Activated CD4-positive, alpha-beta T cell treated with anti-CD3 and anti-CD28 coated beads, Interleukin-2, amount 10 ng/mL, durations not matched to agents 24 days and 14 days (primary cell): Measurements from ENCODE around the gene TREML2. TPM values are rescaled to one million over a fixed set of nuclear protein-coding genes. Genes with fewer than 3 reads are reported as not detected.

Experiments
- DNase-seq: peaks from one replicate; pipeline ENCODE4 v3.0.0; 2022
- H3K27ac Mint-ChIP-seq: one replicate; pipeline ENCODE4 v1.8.0; 2022; ENCODE audit warnings: mild to moderate bottlenecking, mixed read lengths
- H3K27me3 Mint-ChIP-seq: one replicate; pipeline ENCODE4 v1.8.0; 2022; ENCODE audit warnings: mixed read lengths
- H3K36me3 Mint-ChIP-seq: one replicate; pipeline ENCODE4 v1.8.0; 2022; ENCODE audit warnings: low read depth, mild to moderate bottlenecking, mixed read lengths
- H3K4me1 Mint-ChIP-seq: one replicate; pipeline ENCODE4 v1.8.0; 2021; ENCODE audit warnings: mixed read lengths
- H3K4me3 Mint-ChIP-seq: one replicate; pipeline ENCODE4 v1.8.0; 2022; ENCODE audit warnings: mild to moderate bottlenecking, moderate library complexity, mixed read lengths
- H3K9me3 Mint-ChIP-seq: one replicate; pipeline ENCODE4 v1.8.0; 2021; ENCODE audit warnings: mixed read lengths
- intact Hi-C: fragments of 100-400 bp; cut with micrococcal nuclease; formaldehyde crosslinking; loops from one replicate; pipeline ENCODE4 v1.15.1; 2023
- total RNA-seq: library from RNA; stranded (reverse); gene quantifications from 2 replicates; pipeline ENCODE4 v1.2.3, GENCODE V29; 2022

The TREML2 gene
- total RNA-seq, 1 donor from 2014 or later = 3.5 TPM

GRCh38 chr6:41177695-41178094 is 23.3 kb downstream of the TREML2 start:
- DNase-seq = no peak
- Mint-ChIP-seq H3K27me3 (peaks cover 23% of the 10 kb centered on the region), H3K36me3 (no peaks in the 10 kb centered on the region), H3K27ac (no peak overlapping the region), H3K4me3 (no peak overlapping the region), H3K4me1 (peaks cover 9% of the 10 kb centered on the region), H3K9me3 (no peaks in the 10 kb centered on the region)
- intact Hi-C loops = no loop called here

- intact Hi-C loops = no loop called here
- DNase-seq = no peak
- peaks cover 7% of the 10 kb centered on the region for H3K4me1 Mint-ChIP-seq
- H3K27ac Mint-ChIP-seq = no peak overlapping the region
- H3K27me3 Mint-ChIP-seq = peaks cover 22% of the 10 kb centered on the region
- no peak overlapping the region for H3K4me3 Mint-ChIP-seq
- H3K36me3 Mint-ChIP-seq = no peaks in the 10 kb centered on the region
- H3K9me3 Mint-ChIP-seq = no peaks in the 10 kb centered on the region
These were observed 23.7 kb downstream of the TREML2 start for GRCh38 chr6:41177287-41177686.

DNA sequence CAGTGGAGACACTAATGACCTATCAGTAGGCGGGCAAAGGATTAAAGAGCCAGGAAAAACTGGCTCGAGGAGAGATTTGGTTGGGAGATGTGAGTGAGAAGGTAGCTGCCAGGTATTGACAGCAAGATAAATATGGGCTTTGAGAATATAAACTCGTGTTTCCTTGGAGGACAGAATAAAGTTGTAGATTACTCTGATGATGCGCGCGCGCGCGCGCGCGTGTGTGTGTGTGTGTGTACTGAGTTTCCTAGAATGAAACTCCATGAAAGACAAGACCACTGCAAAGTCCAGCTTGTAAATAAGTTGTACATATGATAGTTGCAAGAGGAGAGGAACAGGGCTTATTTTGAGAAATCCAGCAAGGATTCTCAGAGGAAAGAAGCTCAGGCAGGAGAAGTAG is 24.8 kb downstream of the TREML2 start:
- intact Hi-C loops = no loop called here
- Mint-ChIP-seq H3K27me3 (peaks cover 22% of the 10 kb centered on the region), H3K27ac (no peak overlapping the region), H3K36me3 (no peaks in the 10 kb centered on the region), H3K9me3 (no peaks in the 10 kb centered on the region), H3K4me1 (no peaks in the 10 kb centered on the region), H3K4me3 (no peak overlapping the region)
- DNase-seq = no peak

DNA sequence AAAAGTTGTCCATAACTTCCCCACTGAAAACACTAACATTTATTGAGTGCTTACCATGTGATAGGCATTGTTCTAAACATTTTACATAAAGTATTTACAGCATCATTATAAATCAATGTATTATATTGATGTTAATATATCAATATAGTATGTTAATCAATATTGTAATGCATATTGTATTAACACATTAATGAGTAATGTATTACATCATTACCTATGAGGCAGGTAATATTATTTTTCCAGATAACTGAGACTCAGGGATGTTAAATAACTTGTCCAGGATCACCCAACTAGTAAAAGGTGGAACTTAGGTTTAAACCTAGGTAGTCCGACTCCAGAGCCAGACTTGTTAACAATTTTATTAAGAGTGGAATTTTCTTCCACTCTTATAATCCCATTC is 25.9 kb downstream of the TREML2 start:
- no peaks in the 10 kb centered on the region for H3K9me3 Mint-ChIP-seq
- H3K4me3 Mint-ChIP-seq = no peak overlapping the region
- H3K36me3 Mint-ChIP-seq = no peaks in the 10 kb centered on the region
- peaks cover 22% of the 10 kb centered on the region for H3K27me3 Mint-ChIP-seq
- H3K27ac Mint-ChIP-seq = no peak overlapping the region
- intact Hi-C loops = no loop called here
- no peaks in the 10 kb centered on the region for H3K4me1 Mint-ChIP-seq
- DNase-seq = no peak

DNA sequence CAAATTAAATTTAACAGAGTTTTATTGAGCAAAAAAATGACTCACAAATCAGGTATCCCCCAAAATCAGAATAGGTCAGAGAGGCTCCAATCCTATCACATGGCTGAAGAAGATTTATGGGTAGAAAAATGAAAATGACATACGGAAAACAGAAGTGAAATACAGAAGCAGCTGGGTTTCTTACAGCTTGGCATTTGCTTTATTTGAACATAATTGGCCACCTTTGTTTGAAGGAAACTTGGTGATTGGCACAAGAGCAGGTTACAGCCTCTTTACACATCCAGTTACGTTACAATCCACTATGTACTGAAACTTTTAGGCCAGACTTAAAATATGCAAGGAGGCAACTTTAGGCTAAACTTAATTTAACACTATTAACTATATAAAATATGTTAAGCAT is 26.3 kb downstream of the TREML2 start:
- no peak overlapping the region for H3K4me3 Mint-ChIP-seq
- H3K9me3 Mint-ChIP-seq = no peaks in the 10 kb centered on the region
- H3K27ac Mint-ChIP-seq = no peak overlapping the region
- H3K36me3 Mint-ChIP-seq = no peaks in the 10 kb centered on the region
- peaks cover 22% of the 10 kb centered on the region for H3K27me3 Mint-ChIP-seq
- DNase-seq = no peak
- H3K4me1 Mint-ChIP-seq = no peaks in the 10 kb centered on the region
- intact Hi-C loops = no loop called here

DNA sequence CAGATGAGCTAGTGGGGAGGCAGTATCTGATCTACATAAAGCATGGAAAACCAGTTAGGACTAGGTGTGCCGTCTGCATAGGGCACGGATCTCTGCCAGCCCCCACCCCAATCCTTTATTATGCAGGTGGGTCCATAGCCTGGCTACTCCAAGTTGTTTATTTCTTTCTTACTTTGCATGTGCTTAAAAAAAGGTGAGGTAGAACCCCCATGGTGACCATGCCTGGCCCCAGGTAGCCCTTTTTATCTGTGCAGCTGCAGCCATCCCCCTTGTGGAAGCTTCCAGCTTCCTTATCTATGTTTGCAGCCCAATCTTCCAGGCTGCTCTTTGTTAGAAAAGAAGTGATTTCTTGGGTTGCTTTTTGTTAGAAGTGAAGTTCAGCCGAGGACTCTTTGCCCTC is 29.0 kb downstream of the TREML2 start:
- Mint-ChIP-seq H3K27ac (no peak overlapping the region), H3K36me3 (no peaks in the 10 kb centered on the region), H3K9me3 (no peaks in the 10 kb centered on the region), H3K27me3 (peaks cover 19% of the 10 kb centered on the region), H3K4me1 (no peaks in the 10 kb centered on the region), H3K4me3 (no peak overlapping the region)
- no peak for DNase-seq
- intact Hi-C loops = no loop called here

DNA sequence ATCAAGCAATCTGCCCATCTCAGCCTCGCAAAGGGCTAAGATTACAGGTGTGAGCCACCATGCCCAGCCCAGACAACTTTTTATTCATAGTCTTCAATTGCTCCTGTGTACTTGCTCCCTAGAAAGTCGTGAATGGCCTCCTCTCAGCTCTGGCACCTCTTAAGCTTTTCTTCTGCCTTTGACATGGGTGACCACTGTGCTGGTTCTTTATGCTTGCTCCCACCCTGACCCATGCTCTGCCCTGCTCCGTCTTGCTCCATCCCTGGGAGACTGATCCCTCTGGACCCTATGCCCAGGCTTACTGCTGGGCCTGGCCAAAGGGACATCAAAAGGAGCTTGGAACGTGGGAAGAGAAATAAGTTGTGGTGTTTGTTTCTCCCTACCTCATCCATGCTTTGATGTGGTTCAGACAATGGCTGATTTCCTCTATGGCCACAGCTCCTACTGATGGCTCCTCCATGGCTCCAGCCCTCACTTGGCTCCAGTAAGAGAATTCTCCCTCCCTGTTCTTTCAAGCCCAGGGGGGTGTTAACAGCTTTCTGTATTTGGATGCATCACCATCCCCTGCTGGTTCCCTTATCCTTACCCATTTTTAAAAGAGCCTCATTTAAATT is 30.3 kb downstream of the TREML2 start:
- Mint-ChIP-seq H3K4me1 (no peaks in the 10 kb centered on the region), H3K9me3 (no peaks in the 10 kb centered on the region), H3K27ac (no peak overlapping the region), H3K4me3 (no peak overlapping the region), H3K27me3 (peaks cover 14% of the 10 kb centered on the region), H3K36me3 (no peaks in the 10 kb centered on the region)
- DNase-seq = no peak
- intact Hi-C loops = no loop called here

DNA sequence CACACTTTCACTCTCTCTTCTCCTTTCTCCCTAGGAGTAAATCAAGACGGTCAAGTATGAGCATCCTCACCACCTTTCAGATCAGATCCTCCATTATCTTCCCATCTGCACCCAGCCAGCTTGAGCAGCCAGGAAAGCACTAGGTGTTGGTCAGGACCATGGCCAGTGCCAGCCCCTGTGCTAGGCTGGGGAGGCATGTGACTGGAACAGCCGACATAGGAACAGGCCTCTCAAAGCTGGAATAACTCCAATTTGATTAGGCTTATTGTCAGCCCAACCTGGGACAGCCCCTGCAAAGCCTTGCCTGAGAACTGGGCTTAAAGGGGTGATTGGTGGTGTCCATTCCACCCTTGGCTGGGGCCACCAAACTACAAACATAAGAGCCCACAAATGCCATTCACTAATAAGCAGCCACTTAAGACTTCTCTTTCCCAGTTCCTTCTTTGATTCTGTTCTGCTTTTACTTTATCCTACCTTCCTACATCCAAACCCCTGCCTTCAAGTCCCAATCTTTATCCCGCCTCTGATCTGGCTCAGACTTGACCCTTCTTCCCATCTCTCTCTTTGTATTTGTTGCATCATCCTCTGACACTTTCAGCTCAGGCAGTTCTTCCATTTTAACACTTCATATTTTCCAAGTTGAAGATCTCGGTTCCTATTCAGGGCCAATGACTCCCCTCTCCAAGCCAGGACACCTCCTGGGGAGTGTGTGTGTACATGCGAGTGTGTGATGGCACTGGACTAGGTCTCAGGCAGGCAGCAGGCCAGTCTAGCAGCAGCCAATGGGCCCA is 33.6 kb downstream of the TREML2 start:
- H3K4me3 Mint-ChIP-seq = no peak overlapping the region
- no peak for DNase-seq
- H3K4me1 Mint-ChIP-seq = no peaks in the 10 kb centered on the region
- intact Hi-C loops = no loop called here
- no peaks in the 10 kb centered on the region for H3K36me3 Mint-ChIP-seq
- peaks cover 6% of the 10 kb centered on the region for H3K27me3 Mint-ChIP-seq
- no peak overlapping the region for H3K27ac Mint-ChIP-seq
- H3K9me3 Mint-ChIP-seq = no peaks in the 10 kb centered on the region

DNA sequence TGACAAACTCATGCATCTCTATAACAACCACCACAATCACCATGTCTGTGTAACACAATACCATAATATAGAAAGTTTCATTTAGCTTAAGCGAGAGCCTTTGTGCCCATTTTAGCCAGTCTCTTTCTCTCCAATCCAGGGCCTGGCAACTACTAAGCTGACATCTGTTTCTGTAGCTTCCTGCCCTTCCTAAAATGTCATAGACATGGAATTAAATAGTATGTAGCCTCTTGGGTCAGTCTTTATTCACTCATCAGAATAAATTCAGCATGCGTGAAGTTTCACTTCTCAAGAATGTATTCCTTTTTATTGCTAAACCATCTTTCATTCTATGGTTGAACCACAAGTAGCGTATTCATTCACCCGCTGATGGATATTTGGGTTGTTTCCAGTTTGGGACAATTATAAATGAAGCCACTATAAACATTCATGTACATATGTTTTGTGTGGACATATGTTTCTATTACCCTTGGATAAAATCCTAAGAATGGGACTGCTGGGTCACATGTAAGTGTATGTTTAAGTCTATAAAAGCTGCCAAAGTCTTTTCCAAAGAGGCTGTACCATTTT is 36.3 kb downstream of the TREML2 start:
- intact Hi-C loops = no loop called here
- H3K27ac Mint-ChIP-seq = no peak overlapping the region
- H3K36me3 Mint-ChIP-seq = no peaks in the 10 kb centered on the region
- no peaks in the 10 kb centered on the region for H3K9me3 Mint-ChIP-seq
- DNase-seq = peak; percentile 5
- no peaks in the 10 kb centered on the region for H3K4me1 Mint-ChIP-seq
- H3K27me3 Mint-ChIP-seq = peaks cover 9% of the 10 kb centered on the region
- no peak overlapping the region for H3K4me3 Mint-ChIP-seq

DNA sequence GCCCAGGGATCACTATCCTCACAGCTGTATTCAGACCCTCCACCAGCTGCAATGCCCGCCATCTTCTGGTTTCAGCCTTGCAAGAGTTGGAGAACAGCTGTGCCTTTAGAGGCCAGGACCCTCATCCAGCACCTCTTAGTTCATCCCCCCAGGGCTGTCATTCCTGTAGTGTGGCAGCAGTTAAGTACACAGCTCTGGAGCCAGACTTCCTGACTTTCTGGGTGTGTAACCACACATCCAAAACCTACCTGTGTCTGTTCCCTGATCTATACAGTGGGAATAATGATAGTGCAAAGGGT is 37.6 kb downstream of the TREML2 start:
- intact Hi-C loops = no loop called here
- peak; percentile 49 for DNase-seq
- no peak overlapping the region for H3K27ac Mint-ChIP-seq
- no peaks in the 10 kb centered on the region for H3K9me3 Mint-ChIP-seq
- no peaks in the 10 kb centered on the region for H3K4me1 Mint-ChIP-seq
- H3K36me3 Mint-ChIP-seq = no peaks in the 10 kb centered on the region
- H3K27me3 Mint-ChIP-seq = peaks cover 9% of the 10 kb centered on the region
- H3K4me3 Mint-ChIP-seq = no peak overlapping the region

GRCh38 chr6:41162687-41163418 is 38.1 kb downstream of the TREML2 start, which contains the start of gene TREM2:
Gene TREM2 (minus strand): TSS chr6:41163116. CDS start chr6:41163082, 34 bp downstream.
- no peaks in the 10 kb centered on the region for H3K4me1 Mint-ChIP-seq
- peaks cover 13% of the 10 kb centered on the region for H3K27me3 Mint-ChIP-seq
- no peaks in the 10 kb centered on the region for H3K9me3 Mint-ChIP-seq
- DNase-seq = peak; percentile 34
- H3K36me3 Mint-ChIP-seq = no peaks in the 10 kb centered on the region
- H3K27ac Mint-ChIP-seq = no peak within 1 kb of the TSS
- H3K4me3 Mint-ChIP-seq = no peak within 1 kb of the TSS
- intact Hi-C loops = no loop called here

- Mint-ChIP-seq H3K4me1 (no peaks in the 10 kb centered on the region), H3K9me3 (no peaks in the 10 kb centered on the region), H3K27me3 (peaks cover 11% of the 10 kb centered on the region), H3K36me3 (no peaks in the 10 kb centered on the region), H3K4me3 (no peak overlapping the region), H3K27ac (no peak overlapping the region)
- intact Hi-C loops = no loop called here
- peak; percentile 40 for DNase-seq
These were observed 38.9 kb downstream of the TREML2 start for GRCh38 chr6:41161851-41162552.

DNA sequence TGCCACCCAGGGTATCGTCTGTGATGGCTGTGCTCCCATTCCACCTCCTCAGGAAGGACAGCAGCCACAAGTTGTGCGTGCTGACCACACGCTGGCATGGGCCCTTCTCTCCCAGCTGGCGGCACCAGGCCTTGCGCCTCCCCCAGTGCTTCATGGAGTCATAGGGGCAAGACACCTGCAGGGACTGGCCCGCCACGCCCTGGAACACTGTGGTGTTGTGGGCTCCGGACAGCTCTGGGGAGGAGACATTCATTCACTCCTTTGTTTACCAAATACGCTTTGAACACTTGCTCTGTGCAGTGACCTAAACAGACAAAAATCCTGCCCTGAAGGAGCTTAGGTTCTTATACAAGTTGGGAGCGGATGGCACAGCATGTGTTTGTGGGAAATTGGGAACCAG is 39.6 kb downstream of the TREML2 start:
- H3K9me3 Mint-ChIP-seq = no peaks in the 10 kb centered on the region
- intact Hi-C loops = no loop called here
- no peak overlapping the region for H3K4me3 Mint-ChIP-seq
- no peak overlapping the region for H3K27ac Mint-ChIP-seq
- peak; percentile 39 for DNase-seq
- H3K4me1 Mint-ChIP-seq = no peaks in the 10 kb centered on the region
- H3K27me3 Mint-ChIP-seq = peaks cover 11% of the 10 kb centered on the region
- H3K36me3 Mint-ChIP-seq = no peaks in the 10 kb centered on the region
